ENCODE results near the gene LRRC4C.

DNA sequence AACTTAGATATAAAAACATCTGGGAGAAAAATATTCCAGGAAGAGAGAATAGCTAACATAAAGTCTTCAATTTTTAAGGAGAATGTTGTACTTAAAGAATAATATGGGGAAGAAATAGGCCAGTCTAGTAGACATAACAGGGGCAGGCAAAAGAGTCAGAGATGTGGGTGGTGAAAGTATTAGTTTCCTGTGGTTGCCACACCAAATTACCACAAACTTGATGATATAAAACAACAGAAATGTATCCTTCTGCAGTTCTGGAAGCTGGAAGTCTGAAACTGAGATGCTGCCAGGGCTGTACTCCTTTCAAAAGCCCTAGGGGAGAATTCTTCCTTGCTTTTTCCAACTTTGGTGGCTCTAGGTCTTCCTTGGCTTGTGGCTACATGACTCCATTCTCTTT, 1309.7 kb downstream of the LRRC4C start:
- no peak for TF ChIP-seq EZH2 (IDR thresholded peaks at IDR 0.05; ENCODE audit: borderline replicate concordance, insufficient read depth, low read length, poor library complexity, severe bottlenecking)
- TF ChIP-seq CTCF (IDR thresholded peaks at IDR 0.05; ENCODE audit: poor library complexity, severe bottlenecking), result no peak
- no peak for TF ChIP-seq REST (IDR thresholded peaks at IDR 0.05; ENCODE audit: borderline replicate concordance)
- no peak for TF ChIP-seq EP300 (conservative IDR thresholded peaks at IDR 0.05; ENCODE audit: poor library complexity, severe bottlenecking)
- no peak for TF ChIP-seq RAD21 (conservative IDR thresholded peaks at IDR 0.05)
- TF ChIP-seq POLR2AphosphoS5 (IDR thresholded peaks at IDR 0.05), result no peak
- no peak for TF ChIP-seq TAF1 (IDR thresholded peaks at IDR 0.05; ENCODE audit: low read depth)
- TF ChIP-seq SMC3 (conservative IDR thresholded peaks at IDR 0.05; ENCODE audit: poor library complexity), result no peak
- TF ChIP-seq MXI1 (conservative IDR thresholded peaks at IDR 0.05; ENCODE audit: poor library complexity, severe bottlenecking), result no peak

All from neural cell (in vitro differentiated cells).